DMS53 treated with DMSO at 0.1 percent for 48 hours (cell line): ENCODE data around the gene HELZ.
"Not testable (repeated sequence)": the region's sequence is repeated elsewhere in the genome, so short reads cannot be mapped to it uniquely, and the experiment has no call there.

Experiments used
- DNase-seq: peaks from one replicate; lab custom pipeline; 2025; ENCODE audit not compliant: unreplicated experiment; lab: John Stamatoyannopoulos, UW

HELZ gene

GRCh38 chr17:67265436-67266019, 20.5 kb upstream of the HELZ start:
- DNase-seq, result no peak

- no peak for DNase-seq
These were observed 17.6 kb upstream of the HELZ start for GRCh38 chr17:67262435-67263117.

- DNase-seq, result no peak
These were observed 15.4 kb upstream of the HELZ start for GRCh38 chr17:67260170-67260987.

- DNase-seq, result no peak
These were observed 13.9 kb upstream of the HELZ start for GRCh38 chr17:67258821-67259468.

GRCh38 chr17:67256075-67256732, 11.2 kb upstream of the HELZ start:
- DNase-seq, result no peak

GRCh38 chr17:67253384-67253783, 8.4 kb upstream of the HELZ start:
- no peak for DNase-seq

GRCh38 chr17:67251586-67251985, 6.6 kb upstream of the HELZ start:
- not testable (repeated sequence) for DNase-seq

- no peak for DNase-seq
These were observed 3.3 kb upstream of the HELZ start for GRCh38 chr17:67248291-67248690.

- DNase-seq, result no peak
These were observed 2.5 kb upstream of the HELZ start for GRCh38 chr17:67247416-67247900.

- DNase-seq, result peak; percentile 63
These were observed 1.8 kb upstream of the HELZ start for GRCh38 chr17:67246653-67247415.

- DNase-seq, result peak; percentile 39
These were observed 1.3 kb upstream of the HELZ start for GRCh38 chr17:67246403-67246652.

GRCh38 chr17:67245694-67246402, 852 bp upstream of the HELZ start:
- no peak for DNase-seq

GRCh38 chr17:67244431-67245072, 444 bp downstream of the HELZ start:
- DNase-seq, result no peak

- DNase-seq, result no peak
These were observed 1.7 kb downstream of the HELZ start for GRCh38 chr17:67243284-67243683.

- no peak for DNase-seq
These were observed 3.2 kb downstream of the HELZ start for GRCh38 chr17:67241719-67242341.

GRCh38 chr17:67239597-67239996, 5.4 kb downstream of the HELZ start:
- DNase-seq, result no peak

- DNase-seq, result peak; percentile 9
These were observed 6.0 kb downstream of the HELZ start for GRCh38 chr17:67238991-67239390.

- DNase-seq, result no peak
These were observed 12.6 kb downstream of the HELZ start for GRCh38 chr17:67232441-67232840.
